Lung (tissue), 12 donors: ENCODE measurements around the gene STARD10. TPM values are rescaled to one million over a fixed set of nuclear protein-coding genes. Genes with fewer than 3 reads are reported as not detected.

ENCODE experiments used
- ATAC-seq: fragments of 200-7000 bp; cut with Tn5 transposase; one replicate; pipeline ENCODE4 v1.9.1; 2020; ENCODE audit warnings: moderate number of reproducible peaks; ENCODE audit not compliant: insufficient read depth, low FRiP score
- DNase-seq, 3 donors: peaks; one replicate each; pipeline ENCODE4 v3.0.0-alpha.2; 2013 to 2017
- H3K27ac ChIP-seq, 2 donors: one replicate each; pipeline ENCODE4 v1.5.1; 2013; ENCODE audit warnings: mild to moderate bottlenecking in 2 of 2, moderate library complexity in 2 of 2, control low read depth in 1 of 2, inconsistent platforms in 1 of 2, low read depth in 1 of 2, low read length in 1 of 2
- H3K27me3 ChIP-seq, 3 donors: one replicate each; pipeline ENCODE4 v1.5.1; 2013; ENCODE audit warnings: low read length in 2 of 3; ENCODE audit not compliant: control insufficient read depth in 3 of 3, insufficient read depth in 3 of 3
- H3K36me3 ChIP-seq, 4 donors: one replicate each; pipeline ENCODE4 v1.5.1; 2013; ENCODE audit warnings: low read length in 4 of 4, mild to moderate bottlenecking in 1 of 4, moderate library complexity in 1 of 4; ENCODE audit not compliant: control insufficient read depth in 4 of 4, insufficient read depth in 4 of 4
- H3K4me1 ChIP-seq, 5 donors: one replicate each; pipeline ENCODE4 v1.5.1; 2013; ENCODE audit warnings: low read length in 5 of 5, mild to moderate bottlenecking in 2 of 5, moderate library complexity in 1 of 5; ENCODE audit not compliant: control insufficient read depth in 5 of 5, insufficient read depth in 5 of 5
- H3K4me3 ChIP-seq: one replicate; pipeline ENCODE4 v1.5.1; 2013; ENCODE audit warnings: mild to moderate bottlenecking, control low read depth, moderate library complexity
- H3K9ac ChIP-seq, 2 donors: one replicate each; pipeline ENCODE4 v1.5.1; 2013; ENCODE audit warnings: low read length in 2 of 2, control low read depth in 1 of 2; ENCODE audit not compliant: insufficient read depth in 1 of 2
- H3K9me3 ChIP-seq, 4 donors: one replicate each; pipeline ENCODE4 v1.5.1; 2013; ENCODE audit warnings: low read length in 3 of 4, mild to moderate bottlenecking in 1 of 4, moderate library complexity in 1 of 4; ENCODE audit not compliant: control insufficient read depth in 4 of 4, insufficient read depth in 3 of 4
- CTCF ChIP-seq: IDR thresholded peaks from 2 replicates; pipeline ENCODE4 v1.5.1; 2012; ENCODE audit warnings: mild to moderate bottlenecking; ENCODE audit errors: control extremely low read depth, extremely low read depth
- WGBS, 2 donors: extraction: QIAGEN DNeasy Blood & Tissue Kit; methylation state at CpG; one replicate each; pipeline ENCODE4 v1.1.7; 2013; 5-methylcytosine and 5-hydroxymethylcytosine counted together
- polyA plus RNA-seq, 2 donors: library from polyadenylated mRNA; stranded (reverse); fragments of 200-250 nt; gene quantifications; one replicate each; pipeline ENCODE4 v1.2.1, GENCODE V29; 2013
- total RNA-seq, 2 donors: library from RNA; depleted of rRNA in 1 of 2; stranded (reverse); fragments of >200 nt in 1 of 2; gene quantifications; one replicate each; pipeline ENCODE4 v1.2.1, GENCODE V29; 2014 to 2021
- donor health status: control.
- donor health status: control.
- donor health status: Bipolar disorder and iron deficiency.
- donor health status: healthy.
- donor health status: DM: yes; HTN: yes; CAD: no.

Gene STARD10
- total and polyA plus RNA-seq, 4 donors, result 66.5 to 198 (median 102) TPM

GRCh38 chr11:72833083-72833733, 39.4 kb upstream of the STARD10 start:
- DNase-seq (no peak), ATAC-seq (no peak)
- H3K9me3 ChIP-seq, result no peaks in the 10 kb centered on the region
- peaks cover 4 to 43% (median 13%) of the 10 kb centered on the region in 5 donors for H3K4me1 ChIP-seq
- H3K4me3 ChIP-seq, result no peak overlapping the region
- no peak for TF ChIP-seq CTCF
- 94 to 95% methylated on average over 5 of the region's 5 CpGs for WGBS, 2 donors
- peaks cover 2 to 21% (median 11%) of the 10 kb centered on the region in 4 donors for H3K36me3 ChIP-seq
- H3K27me3 ChIP-seq, result no peaks in the 10 kb centered on the region
- H3K9ac ChIP-seq, result peak overlapping the region in 1 of 2 donors; percentile 52
- peak overlapping the region; percentile 52 to 62 for H3K27ac ChIP-seq

GRCh38 chr11:72832301-72833082, 38.6 kb upstream of the STARD10 start:
- peaks cover 4 to 43% (median 13%) of the 10 kb centered on the region in 5 donors for H3K4me1 ChIP-seq
- no peak for TF ChIP-seq CTCF
- ATAC-seq (no peak), DNase-seq (no peak)
- no peak overlapping the region for H3K4me3 ChIP-seq
- H3K9ac ChIP-seq, result no peak overlapping the region
- H3K36me3 ChIP-seq, result peaks cover 0 to 17% (median 9%) of the 10 kb centered on the region in 4 donors
- H3K9me3 ChIP-seq, result no peaks in the 10 kb centered on the region
- H3K27me3 ChIP-seq, result no peaks in the 10 kb centered on the region
- H3K27ac ChIP-seq, result peak overlapping the region; percentile 22 to 30
- WGBS, 2 donors, result 68 to 69% methylated on average over 9 of the region's 9 CpGs

GRCh38 chr11:72831521-72832300, 37.9 kb upstream of the STARD10 start:
- WGBS, 2 donors, result 40 to 51% methylated on average over 13 of the region's 13 CpGs
- Histone ChIP-seq H3K27ac (peak overlapping the region; percentile 22 to 30), H3K9ac (no peak overlapping the region), H3K9me3 (no peaks in the 10 kb centered on the region), H3K4me1 (peaks cover 4 to 43% (median 13%) of the 10 kb centered on the region in 5 donors), H3K4me3 (no peak overlapping the region), H3K27me3 (no peaks in the 10 kb centered on the region), H3K36me3 (peaks cover 0 to 16% (median 9%) of the 10 kb centered on the region in 4 donors)
- peak; percentile 87 to 90 (median 89) for DNase-seq
- ATAC-seq, result peak; percentile 75
- TF ChIP-seq CTCF, result peak; percentile 95
